Measurements from ENCODE around the gene RMND5A.

DNA sequence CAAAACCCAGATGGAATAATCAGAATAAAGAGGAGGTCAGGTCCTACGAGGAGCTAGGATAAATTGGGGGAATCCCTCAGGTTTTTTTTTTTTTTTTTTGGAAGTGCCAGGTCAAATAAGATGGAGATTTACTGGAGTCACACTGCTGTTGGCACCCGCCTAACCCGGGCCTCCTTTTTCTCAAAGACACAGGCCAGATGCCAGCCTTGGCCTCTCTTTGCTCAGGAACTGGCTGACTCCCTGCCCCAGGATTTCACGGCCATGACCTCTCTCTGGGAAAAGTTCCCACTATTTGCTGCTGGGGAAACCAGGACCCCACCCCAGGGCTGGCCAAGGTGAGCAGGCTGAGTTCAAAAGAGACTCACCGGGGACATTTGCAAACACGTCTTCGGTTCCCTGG is 68.1 kb downstream of the RMND5A start:
- TF ChIP-seq YY1 (IDR thresholded peaks at IDR 0.05; ENCODE audit: low read depth) = no peak
- TF ChIP-seq CREB1 (IDR thresholded peaks at IDR 0.05; ENCODE audit: low read depth) = no peak
- no peak for TF ChIP-seq RAD21 (IDR thresholded peaks at IDR 0.05; ENCODE audit: low read depth)
- TF ChIP-seq, protein P1, sequence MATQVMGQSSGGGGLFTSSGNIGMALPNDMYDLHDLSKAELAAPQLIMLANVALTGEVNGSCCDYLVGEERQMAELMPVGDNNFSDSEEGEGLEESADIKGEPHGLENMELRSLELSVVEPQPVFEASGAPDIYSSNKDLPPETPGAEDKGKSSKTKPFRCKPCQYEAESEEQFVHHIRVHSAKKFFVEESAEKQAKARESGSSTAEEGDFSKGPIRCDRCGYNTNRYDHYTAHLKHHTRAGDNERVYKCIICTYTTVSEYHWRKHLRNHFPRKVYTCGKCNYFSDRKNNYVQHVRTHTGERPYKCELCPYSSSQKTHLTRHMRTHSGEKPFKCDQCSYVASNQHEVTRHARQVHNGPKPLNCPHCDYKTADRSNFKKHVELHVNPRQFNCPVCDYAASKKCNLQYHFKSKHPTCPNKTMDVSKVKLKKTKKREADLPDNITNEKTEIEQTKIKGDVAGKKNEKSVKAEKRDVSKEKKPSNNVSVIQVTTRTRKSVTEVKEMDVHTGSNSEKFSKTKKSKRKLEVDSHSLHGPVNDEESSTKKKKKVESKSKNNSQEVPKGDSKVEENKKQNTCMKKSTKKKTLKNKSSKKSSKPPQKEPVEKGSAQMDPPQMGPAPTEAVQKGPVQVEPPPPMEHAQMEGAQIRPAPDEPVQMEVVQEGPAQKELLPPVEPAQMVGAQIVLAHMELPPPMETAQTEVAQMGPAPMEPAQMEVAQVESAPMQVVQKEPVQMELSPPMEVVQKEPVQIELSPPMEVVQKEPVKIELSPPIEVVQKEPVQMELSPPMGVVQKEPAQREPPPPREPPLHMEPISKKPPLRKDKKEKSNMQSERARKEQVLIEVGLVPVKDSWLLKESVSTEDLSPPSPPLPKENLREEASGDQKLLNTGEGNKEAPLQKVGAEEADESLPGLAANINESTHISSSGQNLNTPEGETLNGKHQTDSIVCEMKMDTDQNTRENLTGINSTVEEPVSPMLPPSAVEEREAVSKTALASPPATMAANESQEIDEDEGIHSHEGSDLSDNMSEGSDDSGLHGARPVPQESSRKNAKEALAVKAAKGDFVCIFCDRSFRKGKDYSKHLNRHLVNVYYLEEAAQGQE (IDR thresholded peaks at IDR 0.05; ENCODE audit: low read depth) = no peak
- no peak for TF ChIP-seq FOXM1 (IDR thresholded peaks at IDR 0.05; ENCODE audit: borderline replicate concordance, low read depth)
- TF ChIP-seq TAF1 (IDR thresholded peaks at IDR 0.05; ENCODE audit: low read depth) = no peak
- TF ChIP-seq, protein P2, sequence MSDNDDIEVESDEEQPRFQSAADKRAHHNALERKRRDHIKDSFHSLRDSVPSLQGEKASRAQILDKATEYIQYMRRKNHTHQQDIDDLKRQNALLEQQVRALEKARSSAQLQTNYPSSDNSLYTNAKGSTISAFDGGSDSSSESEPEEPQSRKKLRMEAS (IDR thresholded peaks at IDR 0.05) = no peak
- TF ChIP-seq, protein P3, sequence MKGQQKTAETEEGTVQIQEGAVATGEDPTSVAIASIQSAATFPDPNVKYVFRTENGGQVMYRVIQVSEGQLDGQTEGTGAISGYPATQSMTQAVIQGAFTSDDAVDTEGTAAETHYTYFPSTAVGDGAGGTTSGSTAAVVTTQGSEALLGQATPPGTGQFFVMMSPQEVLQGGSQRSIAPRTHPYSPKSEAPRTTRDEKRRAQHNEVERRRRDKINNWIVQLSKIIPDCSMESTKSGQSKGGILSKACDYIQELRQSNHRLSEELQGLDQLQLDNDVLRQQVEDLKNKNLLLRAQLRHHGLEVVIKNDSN (IDR thresholded peaks at IDR 0.05) = no peak
